ENCODE results near the gene ASIC1.

Gene ASIC1

DNA sequence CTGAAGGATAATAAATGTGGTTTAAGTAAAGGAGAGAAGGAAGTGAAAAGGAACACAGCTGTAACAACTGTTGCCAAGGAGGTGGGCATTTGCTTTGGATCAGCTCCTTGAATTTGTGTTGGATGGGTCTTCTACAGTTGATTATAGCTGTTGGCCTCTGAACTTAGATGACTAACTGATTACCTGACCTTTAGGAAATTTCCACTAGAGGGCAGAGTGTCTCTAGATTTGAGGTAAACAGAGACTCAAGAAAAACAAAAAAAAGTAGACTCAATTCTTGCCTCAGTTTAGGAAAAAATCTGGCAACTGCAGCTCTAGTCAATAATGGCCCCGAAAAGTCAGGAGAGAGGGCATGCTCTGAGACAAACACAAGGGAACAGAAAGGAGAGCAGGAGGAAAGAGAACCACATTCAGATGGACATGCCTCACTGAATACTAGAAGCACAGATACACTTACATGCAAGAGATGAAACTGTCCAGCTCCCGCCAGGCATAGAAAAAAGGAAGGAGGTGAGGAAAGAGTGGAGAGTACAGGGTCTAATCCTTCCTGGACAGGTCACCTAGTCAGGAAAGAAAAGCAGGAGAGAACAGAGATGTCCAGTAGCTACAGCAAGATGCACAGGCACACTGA, 75.2 kb downstream of the ASIC1 start:
- Histone ChIP-seq H3K9me3 (ENCODE audit: insufficient read depth, low read depth, low read length) (no peaks in the 10 kb centered on the region), H2AFZ (ENCODE audit: low read length) (no peak overlapping the region), H3K4me1 (ENCODE audit: insufficient read depth, low read length, poor library complexity, severe bottlenecking) (no peaks in the 10 kb centered on the region), H3K27me3 (ENCODE audit: insufficient read depth, low read length, poor library complexity, severe bottlenecking) (no peaks in the 10 kb centered on the region), H3K36me3 (ENCODE audit: insufficient read depth, low read length) (peaks cover 84% of the 10 kb centered on the region), H3K79me2 (ENCODE audit: insufficient read depth, low read length) (no peaks in the 10 kb centered on the region), H3K9me2 (replicated peaks; ENCODE audit: low read depth, low read length) (no peaks in the 10 kb centered on the region), H4K20me1 (ENCODE audit: insufficient read depth, low read length, poor library complexity, severe bottlenecking) (no peaks in the 10 kb centered on the region), H3K4me2 (ENCODE audit: low read depth, low read length, poor library complexity, severe bottlenecking) (no peak overlapping the region), H3K9ac (ENCODE audit: low read depth, low read length, poor library complexity, severe bottlenecking) (no peak overlapping the region), H3F3A (ENCODE audit: low read depth) (no peaks in the 10 kb centered on the region), H3K4me3 (ENCODE audit: low read length, poor library complexity, severe bottlenecking) (no peak overlapping the region)
- no peak for TF ChIP-seq EZH2phosphoT487 (IDR thresholded peaks at IDR 0.05; ENCODE audit: borderline replicate concordance)
- TF ChIP-seq, protein P1, sequence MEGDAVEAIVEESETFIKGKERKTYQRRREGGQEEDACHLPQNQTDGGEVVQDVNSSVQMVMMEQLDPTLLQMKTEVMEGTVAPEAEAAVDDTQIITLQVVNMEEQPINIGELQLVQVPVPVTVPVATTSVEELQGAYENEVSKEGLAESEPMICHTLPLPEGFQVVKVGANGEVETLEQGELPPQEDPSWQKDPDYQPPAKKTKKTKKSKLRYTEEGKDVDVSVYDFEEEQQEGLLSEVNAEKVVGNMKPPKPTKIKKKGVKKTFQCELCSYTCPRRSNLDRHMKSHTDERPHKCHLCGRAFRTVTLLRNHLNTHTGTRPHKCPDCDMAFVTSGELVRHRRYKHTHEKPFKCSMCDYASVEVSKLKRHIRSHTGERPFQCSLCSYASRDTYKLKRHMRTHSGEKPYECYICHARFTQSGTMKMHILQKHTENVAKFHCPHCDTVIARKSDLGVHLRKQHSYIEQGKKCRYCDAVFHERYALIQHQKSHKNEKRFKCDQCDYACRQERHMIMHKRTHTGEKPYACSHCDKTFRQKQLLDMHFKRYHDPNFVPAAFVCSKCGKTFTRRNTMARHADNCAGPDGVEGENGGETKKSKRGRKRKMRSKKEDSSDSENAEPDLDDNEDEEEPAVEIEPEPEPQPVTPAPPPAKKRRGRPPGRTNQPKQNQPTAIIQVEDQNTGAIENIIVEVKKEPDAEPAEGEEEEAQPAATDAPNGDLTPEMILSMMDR (conservative IDR thresholded peaks at IDR 0.05; ENCODE audit: low read length) = no peak
